ENCODE data around the gene EXOSC2. TPM values are rescaled to one million over a fixed set of nuclear protein-coding genes. Genes with fewer than 3 reads are reported as not detected.

The EXOSC2 gene
- total RNA-seq, 4 donors from 2014 or later, result 2.4 to 59.3 (median 25.5) TPM

- no peak for TF ChIP-seq POLR2A (IDR thresholded peaks at IDR 0.05)
- peak; percentile 74 to 81 (median 81) for TF ChIP-seq CTCF (IDR thresholded peaks at IDR 0.05)
- Histone ChIP-seq H3K4me1 (no peaks in the 10 kb centered on the region), H3K27me3 (no peaks in the 10 kb centered on the region), H3K4me3 (no peak overlapping the region), H3K27ac (no peak overlapping the region), H3K36me3 (no peaks in the 10 kb centered on the region), H3K9me3 (no peaks in the 10 kb centered on the region)
- peak; percentile 60 to 66 for DNase-seq
- intact Hi-C loops (cut with DNase I; ENCODE audit: low total_unique reads), result loop anchor here (5.0 kb wide), 1 partner anchor 236 kb away; the partner anchor contains the start of gene FIBCD1
Measured at GRCh38 chr9:130701059-130702022, 7.8 kb downstream of the EXOSC2 start.

GRCh38 chr9:130703501-130703900, 9.9 kb downstream of the EXOSC2 start:
- intact Hi-C loops (cut with DNase I; ENCODE audit: low total_unique reads), result loop anchor here (5.0 kb wide), 1 partner anchor 234 kb away; the partner anchor contains the start of gene FIBCD1
- Histone ChIP-seq H3K36me3 (no peaks in the 10 kb centered on the region), H3K27ac (no peak overlapping the region), H3K4me1 (no peaks in the 10 kb centered on the region), H3K27me3 (no peaks in the 10 kb centered on the region), H3K9me3 (no peaks in the 10 kb centered on the region), H3K4me3 (no peak overlapping the region)
- no peak for DNase-seq
- TF ChIP-seq POLR2A (IDR thresholded peaks at IDR 0.05) (no peak), CTCF (IDR thresholded peaks at IDR 0.05) (no peak)

GRCh38 chr9:130707225-130707976, 13.8 kb downstream of the EXOSC2 start:
- H3K27ac ChIP-seq, result no peak overlapping the region
- no peaks in the 10 kb centered on the region for H3K4me1 ChIP-seq
- peak; percentile 66 to 74 (median 70) for TF ChIP-seq CTCF (IDR thresholded peaks at IDR 0.05)
- no peak for TF ChIP-seq POLR2A (IDR thresholded peaks at IDR 0.05)
- peak; percentile 52 to 69 for DNase-seq
- H3K9me3 ChIP-seq, result no peaks in the 10 kb centered on the region
- H3K27me3 ChIP-seq, result no peaks in the 10 kb centered on the region
- H3K4me3 ChIP-seq, result no peak overlapping the region
- intact Hi-C loops (cut with DNase I; ENCODE audit: low total_unique reads), result loop anchor here (5.0 kb wide), 1 partner anchor 160 kb away; no protein-coding TSS in a partner anchor
- no peaks in the 10 kb centered on the region for H3K36me3 ChIP-seq

- TF ChIP-seq POLR2A (IDR thresholded peaks at IDR 0.05) (no peak), CTCF (IDR thresholded peaks at IDR 0.05) (no peak)
- H3K4me3 ChIP-seq, result no peak overlapping the region
- H3K27me3 ChIP-seq, result no peaks in the 10 kb centered on the region
- H3K27ac ChIP-seq, result no peak overlapping the region
- no peaks in the 10 kb centered on the region for H3K4me1 ChIP-seq
- intact Hi-C loops (cut with DNase I; ENCODE audit: low total_unique reads), result no loop called here
- DNase-seq, result no peak
- no peaks in the 10 kb centered on the region for H3K9me3 ChIP-seq
- H3K36me3 ChIP-seq, result no peaks in the 10 kb centered on the region
Measured at GRCh38 chr9:130710822-130711352, 17.3 kb downstream of the EXOSC2 start.

All from uterus (tissue), 4 donors.